ENCODE data around the gene NTPCR.

GRCh38 chr1:232927830-232928505 is 22.4 kb upstream of the NTPCR start:
- TF ChIP-seq CTCF (IDR thresholded peaks at IDR 0.05) (no peak), POLR2A (IDR thresholded peaks at IDR 0.05) (no peak)
